Activated naive CD4-positive, alpha-beta T cell treated with anti-CD3 and anti-CD28 coated beads for 36 hours (primary cell): ENCODE measurements around the gene HSPA1A. TPM values are rescaled to one million over a fixed set of nuclear protein-coding genes. Genes with fewer than 3 reads are reported as not detected.
"Not testable (repeated sequence)": the region's sequence is repeated elsewhere in the genome, so short reads cannot be mapped to it uniquely, and the experiment has no call there.

Experiments
- CTCF ChIA-PET: fragments of 350-600 bp; sonication (Branson Sonifier 250); formaldehyde crosslinking; loops from one replicate; lab custom pipeline; 2021; ENCODE audit warnings: antibody characterized with exemption; lab: Charles Lee
- DNase-seq: peaks from one replicate; pipeline ENCODE4 v3.0.0-alpha.2; 2020
- H3K27ac Mint-ChIP-seq: one replicate; pipeline ENCODE4 v1.8.0; 2021; ENCODE audit warnings: mild to moderate bottlenecking, mixed read lengths
- H3K27me3 Mint-ChIP-seq: one replicate; pipeline ENCODE4 v1.8.0; 2021; ENCODE audit warnings: low read depth, mixed read lengths
- H3K36me3 Mint-ChIP-seq: one replicate; pipeline ENCODE4 v1.8.0; 2021; ENCODE audit warnings: low read depth, mixed read lengths
- H3K4me1 Mint-ChIP-seq: one replicate; pipeline ENCODE4 v1.8.0; 2021; ENCODE audit warnings: low read depth, mixed read lengths
- H3K4me3 Mint-ChIP-seq: one replicate; pipeline ENCODE4 v1.8.0; 2021; ENCODE audit warnings: mild to moderate bottlenecking, moderate library complexity, mixed read lengths
- H3K9me3 Mint-ChIP-seq: one replicate; pipeline ENCODE4 v1.8.0; 2021; ENCODE audit warnings: mixed read lengths
- intact Hi-C: fragments of 100-400 bp; cut with micrococcal nuclease; formaldehyde crosslinking; loops from one replicate; pipeline ENCODE4 v1.15.1; 2023
- total RNA-seq, 2 experiments: library from RNA; stranded (reverse); gene quantifications; one replicate each; pipeline ENCODE4 v1.2.3, GENCODE V29; 2021

The HSPA1A gene
- total RNA-seq, 2 experiments from 2014 or later = 19.8 to 23.1 TPM

GRCh38 chr6:31861919-31862343 lies 46.6 kb downstream of the HSPA1A start:
- H3K27ac Mint-ChIP-seq = peak overlapping the region; percentile 73
- no peaks in the 10 kb centered on the region for H3K27me3 Mint-ChIP-seq
- no peak for DNase-seq
- no peaks in the 10 kb centered on the region for H3K9me3 Mint-ChIP-seq
- H3K36me3 Mint-ChIP-seq = no peaks in the 10 kb centered on the region
- peak overlapping the region; percentile 90 for H3K4me3 Mint-ChIP-seq
- intact Hi-C loops = loop anchor here (2.0 kb wide), 3 partner anchors 35 to 181 kb away; partner anchors contain the start of genes EHMT2, LY6G5C and VARS1
- CTCF ChIA-PET = no interaction called here
- H3K4me1 Mint-ChIP-seq = peaks cover 11% of the 10 kb centered on the region

- H3K4me3 Mint-ChIP-seq = peak within 1 kb of the TSS; percentile 90
- intact Hi-C loops = loop anchor here (1.0 to 2.0 kb wide), 13 partner anchors 28 to 320 kb away; partner anchors contain the start of genes ABHD16A, BAG6, DDX39B and EHMT2
- DNase-seq = peak; percentile 100
- no peaks in the 10 kb centered on the region for H3K9me3 Mint-ChIP-seq
- no peaks in the 10 kb centered on the region for H3K36me3 Mint-ChIP-seq
- H3K27me3 Mint-ChIP-seq = no peaks in the 10 kb centered on the region
- H3K27ac Mint-ChIP-seq = peak within 1 kb of the TSS; percentile 73
- H3K4me1 Mint-ChIP-seq = peaks cover 11% of the 10 kb centered on the region
- CTCF ChIA-PET = interaction anchor here (0.6 to 2.5 kb wide), 5 partner anchors 30 to 198 kb away, joined by 3 to 7 read pairs (median 3); partner anchors contain the start of gene GPANK1
Measured at GRCh38 chr6:31862344-31863235, 47.2 kb downstream of the HSPA1A start, which contains the start of gene NEU1. Gene NEU1 (minus strand): TSS chr6:31862821. CDS start chr6:31862776, 45 bp downstream.

- Mint-ChIP-seq H3K4me3 (peak overlapping the region; percentile 90), H3K4me1 (peaks cover 11% of the 10 kb centered on the region), H3K27ac (peak overlapping the region; percentile 73)
- H3K9me3 Mint-ChIP-seq, H3K36me3 Mint-ChIP-seq, intact Hi-C loops, DNase-seq, H3K27me3 Mint-ChIP-seq: not testable (repeated sequence)
- CTCF ChIA-PET = interaction anchor here (0.6 to 2.5 kb wide), 8 partner anchors 12 to 318 kb away, joined by 3 to 7 read pairs (median 4); partner anchors contain the start of genes ATP6V1G2 and EHMT2
Measured at GRCh38 chr6:31864123-31864562, 48.8 kb downstream of the HSPA1A start.

DNA sequence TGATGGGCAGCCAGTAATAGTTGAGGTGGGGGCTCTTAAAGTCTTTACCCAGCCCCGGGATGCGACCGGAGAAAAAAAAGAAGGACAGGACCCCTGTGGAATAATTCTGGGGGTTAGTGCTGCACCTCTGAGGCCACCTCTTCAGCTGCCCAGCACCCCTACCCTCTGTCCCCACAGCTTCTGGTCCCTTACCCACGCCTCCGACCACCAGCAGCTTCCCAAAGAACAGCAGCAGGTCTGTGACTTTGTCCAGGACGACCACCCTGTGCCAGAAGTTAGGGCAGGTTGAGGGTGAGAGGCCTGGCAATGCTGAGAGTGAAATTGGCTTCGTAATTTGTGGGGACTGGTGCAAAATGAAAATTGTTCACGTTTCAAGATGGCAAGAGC lies 49.5 kb downstream of the HSPA1A start:
- Mint-ChIP-seq H3K9me3 (no peaks in the 10 kb centered on the region), H3K36me3 (no peaks in the 10 kb centered on the region), H3K4me3 (no peak overlapping the region), H3K27ac (no peak overlapping the region), H3K4me1 (peaks cover 11% of the 10 kb centered on the region), H3K27me3 (no peaks in the 10 kb centered on the region)
- CTCF ChIA-PET = interaction anchor here (0.6 to 2.5 kb wide), 6 partner anchors 11 to 186 kb away, joined by 3 to 7 read pairs (median 4); partner anchors contain the start of gene EHMT2
- intact Hi-C loops = no loop called here
- no peak for DNase-seq

GRCh38 chr6:31865205-31866118 lies 50.1 kb downstream of the HSPA1A start:
- Mint-ChIP-seq H3K27me3 (no peaks in the 10 kb centered on the region), H3K4me1 (peaks cover 11% of the 10 kb centered on the region), H3K4me3 (no peak overlapping the region), H3K36me3 (no peaks in the 10 kb centered on the region), H3K9me3 (no peaks in the 10 kb centered on the region), H3K27ac (no peak overlapping the region)
- intact Hi-C loops = no loop called here
- CTCF ChIA-PET = interaction anchor here (1.1 to 2.1 kb wide), 2 partner anchors 10 to 138 kb away, joined by 3 to 4 read pairs; no protein-coding TSS in a partner anchor
- DNase-seq = no peak

Other genes starting within 250 kb of the HSPA1A start
- gene LTA, start 243.3 kb upstream of the HSPA1A start, total RNA-seq = 100 to 1,000 TPM; 165 to 173 TPM
- gene TNF, start 240.0 kb upstream of the HSPA1A start, total RNA-seq = 10 to 100 TPM; 31.6 to 33.2 TPM
- gene LTB, start 233.1 kb upstream of the HSPA1A start, total RNA-seq = 10 to 100 TPM; 50.5 to 52.3 TPM
- 10 to 100 TPM; 11.5 to 12.5 TPM for gene LST1, start 229.3 kb upstream of the HSPA1A start, total RNA-seq
- gene NCR3, start 222.5 kb upstream of the HSPA1A start, total RNA-seq = 1 to 10 TPM; 2.8 TPM
- gene AIF1, start 200.3 kb upstream of the HSPA1A start, total RNA-seq = 100 to 1,000 TPM; 120 to 129 TPM
- 100 to 1,000 TPM; 283 to 304 TPM for gene PRRC2A, start 194.8 kb upstream of the HSPA1A start, total RNA-seq
- gene BAG6, start 162.9 kb upstream of the HSPA1A start, total RNA-seq = 100 to 1,000 TPM; 286 to 295 TPM
- gene APOM, start 159.6 kb upstream of the HSPA1A start, total RNA-seq = 1 to 10 TPM; 2.6 to 3.7 TPM
- 1 to 10 TPM; 8.8 to 9.0 TPM for gene C6orf47, start 154.8 kb upstream of the HSPA1A start, total RNA-seq
- gene GPANK1, start 150.5 kb upstream of the HSPA1A start, total RNA-seq = 10 to 100 TPM; 31.2 to 32.4 TPM
- gene CSNK2B, start 149.5 kb upstream of the HSPA1A start, total RNA-seq = 100 to 1,000 TPM; 215 to 219 TPM
- 1 to 10 TPM; 6.4 to 6.5 TPM for gene LY6G5B, start 145.6 kb upstream of the HSPA1A start, total RNA-seq
- gene LY6G5C, start 134.5 kb upstream of the HSPA1A start, total RNA-seq = 1 to 10 TPM in 1 of 2 experiments, under 1 TPM in 1; 0.93 to 1.4 TPM
- gene ABHD16A, start 112.2 kb upstream of the HSPA1A start, total RNA-seq = 10 to 100 TPM; 19.9 to 22.5 TPM
- not detected for gene LY6G6F, start 108.7 kb upstream of the HSPA1A start, total RNA-seq
- not detected for gene LY6G6D, start 100.2 kb upstream of the HSPA1A start, total RNA-seq
- not detected for gene LY6G6C, start 93.8 kb upstream of the HSPA1A start, total RNA-seq
- gene MPIG6B, start 92.2 kb upstream of the HSPA1A start, total RNA-seq = under 1 TPM in 1 of 2 experiments, not detected in 1; 0.49 TPM
- gene DDAH2, start 86.2 kb upstream of the HSPA1A start, total RNA-seq = 10 to 100 TPM in 1 of 2 experiments, 1 to 10 TPM in 1; 8.5 to 11.3 TPM
- gene CLIC1, start 79.0 kb upstream of the HSPA1A start, total RNA-seq = 100 to 1,000 TPM; 348 to 353 TPM
- 100 to 1,000 TPM; 101 to 105 TPM for gene MSH5, start 75.5 kb upstream of the HSPA1A start, total RNA-seq
- gene SAPCD1, start 52.9 kb upstream of the HSPA1A start, total RNA-seq = 10 to 100 TPM in 1 of 2 experiments, 1 to 10 TPM in 1; 9.8 to 10.5 TPM
- gene VWA7, start 38.2 kb upstream of the HSPA1A start, total RNA-seq = under 1 TPM; 0.69 to 0.89 TPM
- gene VARS1, start 19.8 kb upstream of the HSPA1A start, total RNA-seq = 100 to 1,000 TPM; 157 to 161 TPM
- 100 to 1,000 TPM; 172 to 174 TPM for gene LSM2, start 8.6 kb upstream of the HSPA1A start, total RNA-seq
- gene HSPA1L, start 260 bp upstream of the HSPA1A start, total RNA-seq = under 1 TPM; 0.86 to 0.95 TPM
- 10 to 100 TPM; 47.8 to 50.1 TPM for gene HSPA1B, start 12.2 kb downstream of the HSPA1A start, total RNA-seq
- 1 to 10 TPM; 8.4 to 9.2 TPM for gene NEU1, start 47.3 kb downstream of the HSPA1A start, total RNA-seq
- gene SLC44A4, start 63.5 kb downstream of the HSPA1A start, total RNA-seq = under 1 TPM in 1 of 2 experiments, not detected in 1; 0.10 TPM
- 10 to 100 TPM; 33.0 to 37.3 TPM for gene EHMT2, start 82.2 kb downstream of the HSPA1A start, total RNA-seq
- under 1 TPM; 0.57 to 0.69 TPM for gene ZBTB12, start 86.5 kb downstream of the HSPA1A start, total RNA-seq
- gene C2, start 112.2 kb downstream of the HSPA1A start, total RNA-seq = 1 to 10 TPM; 1.6 to 2.1 TPM
- 1 to 10 TPM in 1 of 2 experiments, under 1 TPM in 1; 0.74 to 1.7 TPM for gene CFB, start 130.6 kb downstream of the HSPA1A start, total RNA-seq
- gene NELFE, start 143.4 kb downstream of the HSPA1A start, total RNA-seq = 10 to 100 TPM; 83.2 to 87.4 TPM
- gene SKIC2, start 143.6 kb downstream of the HSPA1A start, total RNA-seq = 100 to 1,000 TPM in 1 of 2 experiments, 10 to 100 TPM in 1; 93.6 to 101 TPM
- 10 to 100 TPM; 12.5 to 13.0 TPM for gene DXO, start 156.6 kb downstream of the HSPA1A start, total RNA-seq
- gene C4A, start 166.5 kb downstream of the HSPA1A start, total RNA-seq = 1 to 10 TPM; 3.2 to 3.5 TPM
- gene C4B, start 199.3 kb downstream of the HSPA1A start, total RNA-seq = 1 to 10 TPM; 2.7 to 3.3 TPM
- gene CYP21A2, start 222.9 kb downstream of the HSPA1A start, total RNA-seq = under 1 TPM in 1 of 2 experiments, not detected in 1; 0.19 TPM